DOHH2 (cell line): ENCODE data around the gene PCDH18.

Source experiments
- H3F3A ChIP-seq: fragments of 200-600 bp; sonication (generic), shearing (Covaris generic); 2 replicates; pipeline ENCODE4 v1.6.0; 2016; ENCODE audit warnings: antibody characterized with exemption, mild to moderate bottlenecking; ENCODE audit not compliant: control insufficient read depth, insufficient read depth
- H3K27ac ChIP-seq: fragments of 200-600 bp; sonication (generic); 2 replicates; pipeline ENCODE4 v1.5.1; 2014; ENCODE audit warnings: low read depth, mild to moderate bottlenecking, low read length, moderate library complexity
- H3K27me3 ChIP-seq: fragments of 200-600 bp; sonication (generic); 2 replicates; pipeline ENCODE4 v1.6.1; 2014; ENCODE audit warnings: mild to moderate bottlenecking, low read length, mixed read lengths; ENCODE audit not compliant: control insufficient read depth
- H3K36me3 ChIP-seq: fragments of 200-600 bp; sonication (generic); 2 replicates; pipeline ENCODE4 v1.6.1; 2014; ENCODE audit warnings: mild to moderate bottlenecking, low read length, moderate library complexity, mixed read lengths; ENCODE audit not compliant: control insufficient read depth
- H3K4me1 ChIP-seq: fragments of 200-600 bp; sonication (generic); 2 replicates; pipeline ENCODE4 v1.6.1; 2014; ENCODE audit warnings: mild to moderate bottlenecking, low read length, mixed read lengths; ENCODE audit not compliant: control insufficient read depth
- H3K4me2 ChIP-seq: fragments of 200-600 bp; sonication (generic); 2 replicates; pipeline ENCODE4 v1.6.0; 2014; ENCODE audit warnings: mild to moderate bottlenecking, low read length, moderate library complexity
- H3K4me3 ChIP-seq: fragments of 200-600 bp; sonication (generic); 2 replicates; pipeline ENCODE4 v1.5.1; 2014; ENCODE audit warnings: mild to moderate bottlenecking, low read length, mixed read lengths
- H3K79me2 ChIP-seq: fragments of 200-600 bp; sonication (generic); 2 replicates; pipeline ENCODE4 v1.6.1; 2014; ENCODE audit warnings: mild to moderate bottlenecking, low read length, mixed read lengths; ENCODE audit not compliant: control insufficient read depth
- H3K9me2 ChIP-seq: fragments of 200-600 bp; sonication (generic); replicated peaks from 2 replicates; pipeline ENCODE4 v1.6.1; 2014; ENCODE audit warnings: mild to moderate bottlenecking, low read length, mixed read lengths; ENCODE audit not compliant: control insufficient read depth
- H3K9me3 ChIP-seq: fragments of 200-600 bp; sonication (generic); 2 replicates; pipeline ENCODE4 v1.6.1; 2014; ENCODE audit warnings: antibody characterized with exemption, low read length, mixed read lengths; ENCODE audit not compliant: control insufficient read depth, insufficient read depth
- H4K20me1 ChIP-seq: fragments of 200-600 bp; sonication (generic); 2 replicates; pipeline ENCODE4 v1.6.0; 2014; ENCODE audit warnings: low read depth, mild to moderate bottlenecking, antibody characterized with exemption, low read length, moderate library complexity; ENCODE audit not compliant: control insufficient read depth, insufficient read depth
- CTCF ChIP-seq: fragments of 200-600 bp; sonication (generic); IDR thresholded peaks from one replicate; pipeline ENCODE4 v1.5.1; 2014; ENCODE audit warnings: antibody characterized with exemption, mild to moderate bottlenecking, low read depth, low read length; ENCODE audit not compliant: poor library complexity, severe bottlenecking
- EZH2phosphoT487 ChIP-seq: fragments of 200-600 bp; sonication (generic); IDR thresholded peaks from 2 replicates; pipeline ENCODE4 v1.6.1; 2017; ENCODE audit warnings: borderline replicate concordance, mild to moderate bottlenecking, antibody characterized with exemption, low read length, moderate library complexity, mixed read lengths

The PCDH18 gene

GRCh38 chr4:137536789-137537561 lies 4.7 kb upstream of the PCDH18 start:
- H3K27me3 ChIP-seq, result no peaks in the 10 kb centered on the region
- H4K20me1 ChIP-seq, result no peaks in the 10 kb centered on the region
- no peak overlapping the region for H3K4me3 ChIP-seq
- H3K27ac ChIP-seq, result no peak overlapping the region
- no peaks in the 10 kb centered on the region for H3K4me1 ChIP-seq
- no peak for TF ChIP-seq EZH2phosphoT487
- no peak for TF ChIP-seq CTCF
- no peaks in the 10 kb centered on the region; the same call in 1 of the 2 replicates for H3K9me2 ChIP-seq
- no peaks in the 10 kb centered on the region for H3K36me3 ChIP-seq
- no peak overlapping the region for H3K4me2 ChIP-seq
- H3K9me3 ChIP-seq, result no peaks in the 10 kb centered on the region
- no peaks in the 10 kb centered on the region for H3K79me2 ChIP-seq
- H3F3A ChIP-seq, result no peaks in the 10 kb centered on the region

GRCh38 chr4:137535718-137536117 lies 3.4 kb upstream of the PCDH18 start:
- TF ChIP-seq EZH2phosphoT487 (no peak), CTCF (no peak)
- Histone ChIP-seq H3K79me2 (no peaks in the 10 kb centered on the region), H3F3A (no peaks in the 10 kb centered on the region), H3K4me3 (no peak overlapping the region), H3K4me1 (no peaks in the 10 kb centered on the region), H3K4me2 (no peak overlapping the region), H4K20me1 (no peaks in the 10 kb centered on the region), H3K9me3 (no peaks in the 10 kb centered on the region), H3K9me2 (no peaks in the 10 kb centered on the region), H3K27me3 (no peaks in the 10 kb centered on the region), H3K36me3 (no peaks in the 10 kb centered on the region), H3K27ac (no peak overlapping the region)

DNA sequence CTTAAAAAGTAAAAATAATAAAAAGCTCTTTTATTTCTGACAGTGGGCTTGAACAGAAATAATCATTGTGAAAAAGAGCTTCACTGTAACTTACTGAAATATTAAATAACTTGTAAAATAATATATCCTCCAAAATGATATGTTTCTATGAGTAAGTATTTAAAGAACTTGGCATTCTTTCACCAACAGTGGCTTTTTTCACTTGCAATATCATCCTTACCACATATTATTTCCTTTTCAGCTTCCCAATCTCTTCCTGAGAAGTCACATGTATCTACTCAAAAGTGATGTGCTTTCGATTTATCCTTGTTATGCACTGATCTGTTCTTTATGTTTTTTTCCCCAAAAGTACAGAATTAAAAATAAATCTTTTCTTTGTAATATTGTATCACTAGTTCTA lies 2.2 kb upstream of the PCDH18 start:
- Histone ChIP-seq H3K79me2 (no peaks in the 10 kb centered on the region), H3K27me3 (no peaks in the 10 kb centered on the region), H3K4me1 (no peaks in the 10 kb centered on the region), H3K27ac (no peak overlapping the region), H3K9me2 (no peaks in the 10 kb centered on the region), H3K9me3 (no peaks in the 10 kb centered on the region), H3F3A (no peaks in the 10 kb centered on the region), H3K36me3 (no peaks in the 10 kb centered on the region), H4K20me1 (no peaks in the 10 kb centered on the region), H3K4me3 (no peak overlapping the region), H3K4me2 (no peak overlapping the region)
- TF ChIP-seq EZH2phosphoT487, result no peak
- no peak for TF ChIP-seq CTCF
